Stimulated activated naive CD8-positive, alpha-beta T cell treated with anti-CD3 and anti-CD28 coated beads, Interleukin-15, amount 100 ng/mL, for 72 hours (primary cell): ENCODE measurements around the gene CHRNB1.

ENCODE experiments used
- ATAC-seq: fragments of 150-1000 bp; cut with Tn5 transposase; 2 replicates; pipeline ENCODE4 v1.10.0; 2021; ENCODE audit warnings: mild to moderate bottlenecking, moderate library complexity
- DNase-seq, 2 donors: peaks; one replicate each; pipeline ENCODE4 v3.0.0; 2021 to 2022
- H3K27ac Mint-ChIP-seq, 2 donors: one replicate each; pipeline ENCODE4 v1.8.0; 2022; ENCODE audit warnings: mild to moderate bottlenecking in 2 of 2, mixed read lengths in 2 of 2, moderate library complexity in 2 of 2
- H3K27me3 Mint-ChIP-seq: one replicate; pipeline ENCODE4 v1.8.0; 2022; ENCODE audit warnings: mixed read lengths
- H3K4me1 Mint-ChIP-seq: one replicate; pipeline ENCODE4 v1.8.0; 2022; ENCODE audit warnings: mild to moderate bottlenecking, mixed read lengths
- H3K4me3 Mint-ChIP-seq, 2 donors: one replicate each; pipeline ENCODE4 v1.8.0; 2022; ENCODE audit warnings: mild to moderate bottlenecking in 2 of 2, mixed read lengths in 2 of 2, moderate library complexity in 1 of 2
- H3K9me3 Mint-ChIP-seq, 2 donors: one replicate each; pipeline ENCODE4 v1.8.0; 2022; ENCODE audit warnings: mixed read lengths in 2 of 2

CHRNB1 gene

DNA sequence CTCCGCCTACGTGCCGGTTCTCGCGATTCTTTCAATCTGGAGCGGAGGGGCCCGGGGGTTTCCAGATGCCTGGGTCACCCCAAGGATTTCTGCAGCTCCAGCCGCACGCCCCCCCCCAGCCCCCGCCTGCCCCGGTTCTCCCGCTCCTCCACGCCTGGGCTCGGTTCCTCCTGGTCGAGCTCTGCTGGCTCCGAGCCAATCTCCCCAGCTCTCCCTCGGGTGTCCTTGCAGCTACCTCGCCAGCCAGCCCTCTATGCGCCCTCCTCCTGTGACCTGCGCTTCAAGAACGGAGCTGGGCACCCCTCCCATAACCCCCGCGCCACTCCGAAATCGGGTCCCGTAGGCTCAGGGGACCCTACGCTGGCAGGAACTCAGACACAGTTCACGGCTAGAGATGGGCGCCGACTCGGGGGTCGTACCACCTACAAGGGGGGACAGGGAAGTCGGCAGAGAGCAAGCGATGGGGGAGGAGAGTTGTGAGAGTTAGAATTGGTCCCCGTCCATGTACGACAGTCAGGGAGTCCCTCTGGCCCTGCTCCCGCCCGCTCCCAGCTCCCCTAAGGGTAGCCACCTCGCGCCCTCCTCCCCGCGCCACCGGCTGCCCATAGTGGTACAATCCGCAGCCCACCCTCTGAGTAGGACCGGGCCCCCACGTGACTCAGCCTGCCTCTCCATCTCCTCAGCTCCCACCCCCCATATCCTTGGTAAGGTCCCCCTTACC, 4.6 kb upstream of the CHRNB1 start:
- Mint-ChIP-seq H3K27ac (peak overlapping the region; percentile 24 to 92), H3K9me3 (no peaks in the 10 kb centered on the region), H3K4me1 (peaks cover 60% of the 10 kb centered on the region)

DNA sequence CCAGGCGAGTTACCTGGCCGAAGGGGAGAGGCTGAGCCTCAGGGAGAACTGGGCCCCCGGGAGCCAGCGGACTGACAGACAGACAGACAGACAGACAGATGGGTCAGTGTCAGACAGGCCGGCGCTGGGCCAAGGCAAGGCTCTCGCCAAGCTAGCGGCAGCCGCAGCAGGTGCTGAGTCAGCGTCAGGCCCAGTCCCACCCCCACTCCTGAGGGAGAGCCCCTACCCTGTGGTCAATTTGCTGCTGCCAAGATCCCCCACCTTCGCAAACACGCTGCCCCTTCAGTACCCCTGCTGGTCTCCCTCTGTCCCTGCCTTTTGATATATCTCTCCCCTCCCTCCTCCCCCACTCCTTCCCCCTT, 4.0 kb upstream of the CHRNB1 start:
- Mint-ChIP-seq H3K27ac (peak overlapping the region in 1 of 2 donors; percentile 92), H3K4me3 (peak overlapping the region; percentile 94 to 99), H3K27me3 (peaks cover 68% of the 10 kb centered on the region), H3K4me1 (peaks cover 65% of the 10 kb centered on the region), H3K9me3 (no peaks in the 10 kb centered on the region)
- DNase-seq (peak in 1 of 2 donors; percentile 39), ATAC-seq (no peak)

More for the DNA sequence above, 4.6 kb upstream of the CHRNB1 start:
- Mint-ChIP-seq H3K4me3 (peak overlapping the region; percentile 94 to 99), H3K27me3 (peaks cover 62% of the 10 kb centered on the region)
- no peak for ATAC-seq
- DNase-seq: peak; percentile 47 to 50

DNA sequence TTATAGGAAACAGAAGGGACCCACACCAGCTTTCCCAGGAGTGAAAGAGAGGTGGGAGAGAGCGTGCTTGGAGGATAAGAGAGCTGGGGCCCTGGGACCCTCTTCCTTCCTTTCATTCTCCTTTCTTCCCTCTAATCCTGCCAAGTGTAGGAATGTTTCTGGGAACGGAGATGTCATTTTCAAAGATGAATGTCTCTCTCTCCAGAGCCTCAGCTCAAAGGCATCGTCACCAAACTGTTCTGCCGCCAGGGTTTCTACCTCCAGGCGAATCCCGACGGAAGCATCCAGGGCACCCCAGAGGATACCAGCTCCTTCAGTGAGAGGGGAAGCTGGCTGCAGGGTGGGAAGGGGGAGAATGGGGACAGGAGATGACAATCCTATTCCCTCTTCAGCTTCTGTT, 3.6 kb upstream of the CHRNB1 start:
- no peak for ATAC-seq
- Mint-ChIP-seq H3K4me3 (no peak overlapping the region), H3K4me1 (peaks cover 65% of the 10 kb centered on the region)

DNA sequence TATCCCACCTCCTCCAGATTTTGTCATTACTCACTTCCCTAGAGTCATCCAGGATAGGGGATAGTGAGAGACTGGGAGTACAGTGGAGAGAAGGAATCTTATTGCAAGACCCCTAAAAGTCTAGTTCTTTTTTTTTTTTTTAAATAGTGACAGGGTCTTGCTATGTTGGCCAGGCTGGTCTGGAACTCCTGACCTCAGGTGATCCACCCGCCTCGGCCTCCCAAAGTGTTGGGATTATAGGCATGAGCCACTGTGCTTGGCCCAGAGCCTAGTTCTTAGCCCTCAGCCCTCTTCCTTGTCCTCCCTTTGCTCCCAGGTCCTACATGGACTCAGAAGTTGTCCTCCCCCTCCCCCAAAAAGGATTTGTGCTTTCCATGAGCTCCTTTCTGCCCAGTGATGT, 2.7 kb upstream of the CHRNB1 start:
- ATAC-seq (no peak), DNase-seq (no peak)
- peaks cover 81% of the 10 kb centered on the region for H3K27me3 Mint-ChIP-seq
- no peaks in the 10 kb centered on the region for H3K9me3 Mint-ChIP-seq
- H3K4me1 Mint-ChIP-seq: peaks cover 65% of the 10 kb centered on the region
- H3K27ac Mint-ChIP-seq: peak overlapping the region in 1 of 2 donors; percentile 55
- no peak overlapping the region for H3K4me3 Mint-ChIP-seq

More for the DNA sequence above, 3.6 kb upstream of the CHRNB1 start:
- DNase-seq: no peak
- no peaks in the 10 kb centered on the region for H3K9me3 Mint-ChIP-seq
- H3K27ac Mint-ChIP-seq: no peak overlapping the region
- H3K27me3 Mint-ChIP-seq: peaks cover 72% of the 10 kb centered on the region

DNA sequence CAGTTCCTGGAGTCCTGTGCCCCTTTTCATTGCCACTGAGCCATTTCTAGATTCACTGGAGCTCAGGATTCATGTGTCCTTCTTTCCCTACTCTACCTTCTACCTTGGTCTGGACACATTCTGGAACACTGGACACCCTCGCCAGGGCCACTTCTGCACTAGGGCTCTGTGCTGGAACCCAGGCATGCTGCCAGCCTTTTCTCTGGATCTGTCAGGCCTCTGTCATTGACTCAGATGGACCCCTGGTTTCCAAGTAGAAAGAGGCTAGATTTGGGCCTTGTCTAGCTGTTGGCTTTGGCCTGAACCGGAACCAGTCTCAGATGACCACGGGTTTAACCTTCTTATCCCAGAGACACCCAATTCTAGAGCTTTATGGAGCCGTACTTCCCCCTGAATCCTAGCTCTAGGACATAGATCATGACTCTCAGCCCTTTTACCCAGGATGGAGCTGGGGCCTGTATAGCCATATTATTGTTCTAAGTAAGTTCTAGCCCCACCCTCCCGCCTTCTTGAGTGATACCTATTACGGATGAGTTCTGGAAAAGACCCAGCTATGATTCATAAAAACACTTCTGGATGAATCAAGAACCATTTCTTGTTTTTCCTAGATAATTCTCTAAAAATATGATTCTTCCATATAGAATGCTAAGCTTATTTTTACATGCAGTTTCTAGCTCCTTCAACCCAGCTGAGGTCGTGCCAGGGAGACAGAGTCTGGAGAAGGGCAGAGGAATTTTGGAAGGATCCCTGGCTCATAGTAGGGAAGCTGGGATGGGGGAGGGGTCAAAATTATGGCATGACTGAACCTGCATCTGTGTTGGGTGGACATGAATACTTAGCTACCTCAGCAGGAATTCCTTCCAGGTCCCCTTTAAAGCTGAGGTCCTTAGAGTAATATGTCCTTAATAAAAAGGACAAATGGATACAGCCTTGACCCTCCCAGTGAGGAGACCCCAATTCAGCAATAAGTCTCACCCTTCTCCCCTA, 1.1 kb upstream of the CHRNB1 start:
- Mint-ChIP-seq H3K27me3 (peaks cover 80% of the 10 kb centered on the region), H3K27ac (no peak overlapping the region), H3K4me3 (no peak overlapping the region), H3K4me1 (peaks cover 54% of the 10 kb centered on the region), H3K9me3 (no peaks in the 10 kb centered on the region)
- ATAC-seq (no peak), DNase-seq (no peak)

DNA sequence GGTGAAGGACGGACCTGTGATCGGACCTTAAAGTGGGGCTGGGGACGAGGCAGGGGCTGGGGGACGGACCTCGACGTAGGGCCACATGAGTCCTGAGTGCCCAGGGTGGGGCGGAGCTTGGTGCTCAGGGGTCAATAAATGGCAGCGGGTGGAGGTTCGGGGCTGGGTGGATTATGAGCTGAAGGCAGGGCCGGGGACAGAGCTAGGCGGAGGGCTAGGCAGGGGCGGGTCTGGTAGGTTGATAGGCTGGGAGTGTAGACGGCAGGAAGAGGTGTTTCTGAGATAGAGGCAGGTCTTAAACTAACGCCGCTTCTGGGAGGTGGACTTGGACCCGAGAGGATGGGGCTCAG, 733 bp downstream of the CHRNB1 start:
- peaks cover 66% of the 10 kb centered on the region for H3K27me3 Mint-ChIP-seq
- H3K9me3 Mint-ChIP-seq: no peaks in the 10 kb centered on the region
- peak overlapping the region; percentile 83 to 91 for H3K4me3 Mint-ChIP-seq
- peaks cover 39% of the 10 kb centered on the region for H3K4me1 Mint-ChIP-seq
- DNase-seq (peak; percentile 31 to 45), ATAC-seq (peak; percentile 85)
- peak overlapping the region; percentile 10 to 72 for H3K27ac Mint-ChIP-seq

DNA sequence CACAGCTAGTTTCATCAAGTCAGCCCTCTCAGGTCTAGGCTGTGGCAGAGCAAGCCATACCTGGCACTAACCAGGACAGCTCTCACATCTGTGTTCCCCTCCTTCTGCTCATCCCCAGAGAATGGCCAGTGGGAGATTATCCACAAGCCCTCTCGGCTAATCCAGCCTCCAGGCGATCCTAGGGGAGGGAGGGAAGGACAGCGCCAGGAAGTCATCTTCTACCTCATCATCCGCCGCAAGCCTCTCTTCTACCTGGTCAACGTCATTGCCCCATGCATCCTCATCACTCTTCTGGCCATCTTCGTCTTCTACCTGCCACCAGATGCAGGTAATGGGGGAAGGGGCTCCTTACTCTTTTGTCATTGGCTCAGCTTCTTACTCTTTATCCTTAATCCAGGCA, 3.6 kb downstream of the CHRNB1 start:
- no peak overlapping the region for H3K27ac Mint-ChIP-seq
- no peak for DNase-seq
- H3K4me1 Mint-ChIP-seq: peaks cover 32% of the 10 kb centered on the region
- no peaks in the 10 kb centered on the region for H3K9me3 Mint-ChIP-seq
- peaks cover 41% of the 10 kb centered on the region for H3K27me3 Mint-ChIP-seq
- ATAC-seq: no peak
- H3K4me3 Mint-ChIP-seq: no peak overlapping the region

DNA sequence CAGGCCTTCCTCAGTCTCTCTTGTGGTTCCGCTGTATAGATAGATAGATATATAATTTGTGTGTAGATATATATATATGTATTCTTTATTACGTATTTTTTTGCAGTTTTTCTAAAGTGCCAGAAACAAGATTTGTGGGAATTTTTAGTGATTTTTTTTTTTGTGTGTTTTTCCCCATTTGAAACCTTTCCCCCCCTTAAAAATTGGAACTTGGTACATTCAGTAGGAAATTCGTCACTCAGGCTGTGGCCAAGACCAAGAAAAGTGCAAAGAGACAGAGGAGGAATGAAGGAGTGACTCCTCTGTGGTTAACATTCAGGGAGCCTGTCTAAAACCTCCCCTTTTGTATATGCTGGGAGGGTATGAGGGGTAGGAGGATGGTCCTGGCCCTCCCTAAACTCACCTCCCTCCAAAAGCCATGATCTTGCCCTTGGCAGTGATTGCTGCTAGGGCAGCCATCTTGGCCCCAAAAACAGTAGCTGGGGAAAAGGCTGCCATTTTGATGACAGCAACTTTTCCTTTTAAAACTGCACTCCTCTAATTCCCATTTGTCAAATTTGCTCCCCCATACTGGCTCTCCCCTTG, 15.2 kb downstream of the CHRNB1 start:
- Mint-ChIP-seq H3K27me3 (no peaks in the 10 kb centered on the region), H3K4me1 (peaks cover 26% of the 10 kb centered on the region), H3K4me3 (no peak overlapping the region), H3K9me3 (no peaks in the 10 kb centered on the region), H3K27ac (peak overlapping the region in 1 of 2 donors; percentile 31)
- no peak for ATAC-seq
- no peak for DNase-seq

DNA sequence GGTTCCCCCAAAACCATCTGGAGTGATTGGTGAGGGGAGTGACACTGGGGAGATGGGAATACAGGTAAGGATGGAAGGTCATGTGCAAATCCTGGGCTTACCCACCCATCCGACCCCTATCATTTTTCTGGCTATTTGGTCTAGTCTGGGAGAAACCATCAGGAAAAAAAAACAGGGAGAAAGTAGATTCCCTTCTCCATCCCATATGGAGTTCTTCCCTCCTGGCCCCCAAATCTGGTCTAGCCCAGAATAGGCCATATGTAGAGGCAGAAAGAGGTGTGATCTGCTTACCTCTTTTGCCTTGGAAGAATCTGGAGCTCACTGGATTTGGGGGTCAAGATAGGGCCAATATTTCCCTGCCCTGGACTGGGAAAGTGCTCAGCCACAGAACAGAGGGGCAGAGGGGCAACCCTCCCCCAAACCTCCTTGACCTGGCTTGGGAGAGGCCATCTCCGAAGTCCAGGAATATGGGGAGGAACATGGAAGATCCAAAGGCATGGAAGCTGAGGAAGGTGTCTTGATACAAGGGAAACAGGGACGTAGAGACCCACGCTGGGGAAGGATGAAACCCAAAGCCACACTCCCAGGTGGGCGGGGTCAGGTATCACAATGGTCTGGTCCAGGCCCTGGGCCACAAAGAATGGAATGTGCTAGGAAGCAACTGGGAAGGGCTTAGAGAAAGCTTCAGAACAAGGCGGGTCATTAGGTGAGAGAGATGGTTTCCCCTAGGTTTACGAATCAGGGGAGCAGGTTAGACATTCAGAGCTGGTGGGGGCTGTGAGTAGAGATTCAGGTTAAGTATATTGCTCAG, 16.2 kb downstream of the CHRNB1 start:
- Mint-ChIP-seq H3K9me3 (no peaks in the 10 kb centered on the region), H3K27me3 (no peaks in the 10 kb centered on the region), H3K27ac (peak overlapping the region in 1 of 2 donors; percentile 37), H3K4me1 (peaks cover 23% of the 10 kb centered on the region), H3K4me3 (no peak overlapping the region)
- DNase-seq (no peak), ATAC-seq (no peak)

DNA sequence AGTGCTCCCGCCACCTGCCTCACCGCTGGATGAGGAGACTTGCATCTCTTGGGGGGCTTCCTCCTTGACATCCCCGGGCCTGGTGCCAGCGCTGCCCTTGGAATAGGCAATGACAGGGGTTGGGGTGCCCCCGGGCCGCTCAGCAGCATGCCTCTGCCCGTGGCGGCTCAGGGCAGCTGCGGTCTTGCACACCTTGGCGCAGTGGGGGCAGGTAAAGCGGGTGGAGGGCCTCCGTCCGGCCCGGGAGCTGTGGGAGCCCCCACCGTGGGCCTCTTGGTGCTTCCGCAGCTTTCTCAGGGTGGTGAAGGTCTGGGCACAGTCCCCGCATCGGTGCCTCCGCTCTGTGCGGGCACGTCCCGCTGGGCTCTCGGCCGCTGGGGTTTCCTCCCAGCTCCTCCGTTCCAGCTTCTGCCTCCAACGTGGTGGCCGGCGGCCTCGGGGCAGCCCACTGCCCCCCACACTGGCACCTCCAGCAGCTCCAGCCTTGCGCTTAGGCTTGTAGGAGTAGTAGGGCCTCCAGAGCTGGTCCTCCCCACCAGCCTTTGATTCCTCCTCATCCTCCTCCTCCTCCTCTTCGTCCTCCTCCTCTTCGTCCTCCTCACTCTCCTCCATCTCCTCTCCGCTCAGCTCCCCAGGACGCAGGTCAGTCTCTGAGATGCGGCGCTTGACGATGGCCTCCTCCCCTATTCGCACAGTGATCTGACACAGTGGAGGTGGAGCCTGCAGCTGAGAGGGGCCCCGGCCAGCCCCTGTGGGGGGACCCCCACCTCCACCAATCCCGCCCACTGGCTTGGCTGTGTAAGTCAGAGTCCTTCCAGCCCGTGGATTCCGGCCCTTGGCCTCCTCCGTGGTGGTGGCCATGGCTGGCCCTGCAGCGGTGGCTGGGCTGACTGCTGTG, 17.9 kb downstream of the CHRNB1 start:
- Mint-ChIP-seq H3K27ac (peak overlapping the region in 1 of 2 donors; percentile 58), H3K9me3 (no peaks in the 10 kb centered on the region), H3K4me1 (peaks cover 30% of the 10 kb centered on the region), H3K27me3 (no peaks in the 10 kb centered on the region), H3K4me3 (no peak overlapping the region)
- DNase-seq (no peak), ATAC-seq (peak; percentile 21)

DNA sequence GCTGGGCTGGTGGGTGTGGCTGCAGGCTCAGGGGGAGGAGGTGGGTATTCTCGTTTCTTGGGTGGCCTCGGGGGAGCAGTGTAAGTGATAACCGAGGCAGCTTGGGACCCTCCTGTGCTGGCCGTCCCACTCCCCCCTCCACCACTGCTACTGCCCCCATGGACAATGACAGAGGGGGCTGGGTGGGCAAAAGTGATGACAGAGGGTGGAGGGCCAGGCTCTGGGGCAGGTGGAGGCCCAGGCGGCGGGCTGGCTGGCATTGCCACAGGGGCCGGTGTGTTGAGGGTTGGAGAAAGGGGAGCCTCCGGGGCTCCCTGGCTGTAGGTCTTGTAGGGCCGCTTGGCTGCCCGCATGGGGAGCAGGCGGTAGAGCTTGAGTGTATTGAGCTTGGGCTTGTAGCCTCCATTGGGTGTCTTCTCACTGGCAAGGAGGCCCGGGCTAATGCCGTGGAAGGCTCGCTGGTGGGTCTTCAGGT, 18.5 kb downstream of the CHRNB1 start:
- no peaks in the 10 kb centered on the region for H3K27me3 Mint-ChIP-seq
- no peak overlapping the region for H3K4me3 Mint-ChIP-seq
- DNase-seq (no peak), ATAC-seq (peak; percentile 8)
- no peak overlapping the region for H3K27ac Mint-ChIP-seq
- H3K4me1 Mint-ChIP-seq: peaks cover 37% of the 10 kb centered on the region
- H3K9me3 Mint-ChIP-seq: no peaks in the 10 kb centered on the region

DNA sequence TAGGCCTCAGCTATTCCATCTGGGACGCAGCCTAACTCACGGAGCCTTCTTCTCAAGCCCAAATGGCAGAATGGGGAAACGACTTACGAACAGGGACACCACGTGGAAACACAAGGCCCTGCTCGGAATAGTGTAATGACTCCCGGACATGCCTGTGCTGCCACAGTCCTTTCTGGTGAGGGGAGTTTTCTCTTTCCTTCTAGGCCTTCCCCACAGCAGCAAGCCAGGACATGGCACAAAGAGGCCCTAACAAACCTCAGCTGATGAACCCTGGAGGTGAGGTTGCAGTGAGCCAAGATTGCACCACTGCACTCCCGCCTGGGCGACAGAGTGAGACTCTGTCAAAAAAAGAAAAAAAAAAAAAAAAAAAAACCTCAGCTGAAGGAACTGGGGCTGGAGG, 19.2 kb downstream of the CHRNB1 start:
- H3K9me3 Mint-ChIP-seq: no peaks in the 10 kb centered on the region
- H3K4me3 Mint-ChIP-seq: no peak overlapping the region
- no peak for DNase-seq
- no peak overlapping the region for H3K27ac Mint-ChIP-seq
- peaks cover 43% of the 10 kb centered on the region for H3K4me1 Mint-ChIP-seq
- no peaks in the 10 kb centered on the region for H3K27me3 Mint-ChIP-seq
- ATAC-seq: no peak

DNA sequence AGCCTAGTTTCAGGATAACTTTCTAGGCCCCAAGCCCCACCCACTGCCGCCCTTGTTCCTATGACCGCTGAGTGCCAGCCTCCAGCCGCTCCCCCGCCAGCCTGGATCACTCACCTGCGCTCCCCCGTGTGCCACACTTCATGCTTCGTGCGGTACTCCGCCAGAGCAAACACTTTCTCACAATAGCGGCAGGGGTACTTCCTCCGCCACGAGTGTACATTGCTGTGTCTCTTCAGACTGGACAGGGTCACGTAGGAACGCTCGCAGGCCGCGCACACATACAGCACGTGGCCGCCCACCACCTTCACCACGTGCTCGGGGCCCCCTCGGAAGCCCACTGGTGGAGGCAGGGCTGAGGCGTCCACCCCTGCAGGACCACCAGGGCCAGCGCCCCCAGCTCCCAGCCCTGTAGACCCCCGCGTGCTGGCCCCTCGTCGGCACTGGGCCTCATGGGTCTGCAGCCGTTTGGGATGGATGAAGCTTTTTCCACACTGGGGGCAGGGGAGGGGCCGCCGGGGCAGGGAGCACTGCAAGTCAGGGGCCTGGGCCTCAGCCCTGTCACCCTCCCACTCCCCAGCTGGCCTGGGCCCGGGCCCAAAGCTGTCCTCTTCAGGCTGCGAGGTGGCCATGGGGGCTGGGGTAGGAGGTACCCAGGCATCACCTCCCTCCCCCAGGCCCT, 20.9 kb downstream of the CHRNB1 start:
- Mint-ChIP-seq H3K27ac (peak overlapping the region in 1 of 2 donors; percentile 78), H3K4me1 (peaks cover 30% of the 10 kb centered on the region), H3K27me3 (no peaks in the 10 kb centered on the region), H3K4me3 (no peak overlapping the region), H3K9me3 (no peaks in the 10 kb centered on the region)
- ATAC-seq (peak; percentile 39), DNase-seq (no peak)

DNA sequence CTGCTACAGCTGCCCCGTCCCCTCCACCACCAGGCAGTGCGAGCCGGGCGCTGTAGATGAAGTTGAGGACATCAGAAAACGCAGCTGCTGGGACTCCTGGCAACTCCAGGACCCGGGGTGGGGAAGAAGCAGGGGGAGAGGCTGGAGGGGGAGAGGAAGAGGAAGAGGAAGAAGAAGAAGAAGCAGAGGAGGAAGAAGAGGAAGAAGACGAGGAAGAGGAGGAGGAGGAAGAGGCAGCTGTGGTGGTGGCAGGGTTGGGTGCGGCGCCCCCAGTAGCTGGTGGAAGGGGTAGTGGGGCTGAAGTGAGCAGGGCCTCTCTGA, 21.4 kb downstream of the CHRNB1 start:
- Mint-ChIP-seq H3K27me3 (no peaks in the 10 kb centered on the region), H3K27ac (peak overlapping the region in 1 of 2 donors; percentile 78), H3K4me1 (peaks cover 30% of the 10 kb centered on the region), H3K4me3 (no peak overlapping the region), H3K9me3 (no peaks in the 10 kb centered on the region)
- ATAC-seq (no peak), DNase-seq (no peak)
